GM19467 (cell line): ENCODE results near the gene GDI2.
"Not testable (repeated sequence)": the region's sequence is repeated elsewhere in the genome, so short reads cannot be mapped to it uniquely, and the experiment has no call there.

Experiments
- ATAC-seq: cut with Tn5 transposase; IDR thresholded peaks from one replicate; pipeline ENCODE4 v1.9.1; 2021; ENCODE audit warnings: mild to moderate bottlenecking, moderate library complexity; ENCODE audit not compliant: unreplicated experiment

Gene GDI2

GRCh38 chr10:5828725-5829124 is 15.5 kb upstream of the GDI2 start:
- ATAC-seq: no peak

- ATAC-seq: no peak
Measured at GRCh38 chr10:5827841-5828240, 14.6 kb upstream of the GDI2 start.

- not testable (repeated sequence) for ATAC-seq
Measured at GRCh38 chr10:5826511-5826910, 13.3 kb upstream of the GDI2 start.

GRCh38 chr10:5818894-5819293 is 5.7 kb upstream of the GDI2 start:
- ATAC-seq: peak; percentile 39

GRCh38 chr10:5818048-5818331 is 4.8 kb upstream of the GDI2 start:
- ATAC-seq: no peak

- no peak for ATAC-seq
Measured at GRCh38 chr10:5817322-5818047, 4.3 kb upstream of the GDI2 start.

GRCh38 chr10:5816170-5816569 is 2.9 kb upstream of the GDI2 start:
- no peak for ATAC-seq

GRCh38 chr10:5814110-5815107 is 1.2 kb upstream of the GDI2 start:
- ATAC-seq: no peak

GRCh38 chr10:5813091-5813340 is 218 bp downstream of the GDI2 start:
- peak; percentile 27 for ATAC-seq

- peak; percentile 19 for ATAC-seq
Measured at GRCh38 chr10:5812283-5813090, 747 bp downstream of the GDI2 start.

- no peak for ATAC-seq
Measured at GRCh38 chr10:5811387-5811821, 1.8 kb downstream of the GDI2 start.

- ATAC-seq: no peak
Measured at GRCh38 chr10:5810225-5810624, 3.0 kb downstream of the GDI2 start.

- ATAC-seq: no peak
Measured at GRCh38 chr10:5809527-5810154, 3.6 kb downstream of the GDI2 start.

GRCh38 chr10:5808783-5809392 is 4.3 kb downstream of the GDI2 start:
- ATAC-seq: not testable (repeated sequence)

- no peak for ATAC-seq
Measured at GRCh38 chr10:5806745-5807144, 6.5 kb downstream of the GDI2 start.

- ATAC-seq: no peak
Measured at GRCh38 chr10:5805711-5806110, 7.5 kb downstream of the GDI2 start.

GRCh38 chr10:5805260-5805659 is 8.0 kb downstream of the GDI2 start:
- ATAC-seq: no peak

GRCh38 chr10:5804386-5804785 is 8.8 kb downstream of the GDI2 start:
- ATAC-seq: no peak

- no peak for ATAC-seq
Measured at GRCh38 chr10:5800782-5801181, 12.5 kb downstream of the GDI2 start.

GRCh38 chr10:5794236-5794635 is 19.0 kb downstream of the GDI2 start:
- ATAC-seq: no peak

GRCh38 chr10:5789626-5790025 is 23.6 kb downstream of the GDI2 start:
- ATAC-seq: no peak
